ENCODE measurements around the gene SCARF2.
"Not testable (repeated sequence)": the region's sequence is repeated elsewhere in the genome, so short reads cannot be mapped to it uniquely, and the experiment has no call there.

- not testable (repeated sequence) for TF ChIP-seq CTCF (IDR thresholded peaks at IDR 0.05 in 8 of 11, conservative IDR thresholded peaks at IDR 0.05 in 3 of 11); POLR2A (IDR thresholded peaks at IDR 0.05)
These were observed 45.2 kb downstream of the SCARF2 start for GRCh38 chr22:20392365-20392881.

Data from spleen (tissue), 7 donors.